ENCODE results near the gene MYO5A. TPM values are rescaled to one million over a fixed set of nuclear protein-coding genes. Genes with fewer than 3 reads are reported as not detected.

MYO5A gene
- total RNA-seq, 1 experiment from 2014 or later: 21.8 TPM

DNA sequence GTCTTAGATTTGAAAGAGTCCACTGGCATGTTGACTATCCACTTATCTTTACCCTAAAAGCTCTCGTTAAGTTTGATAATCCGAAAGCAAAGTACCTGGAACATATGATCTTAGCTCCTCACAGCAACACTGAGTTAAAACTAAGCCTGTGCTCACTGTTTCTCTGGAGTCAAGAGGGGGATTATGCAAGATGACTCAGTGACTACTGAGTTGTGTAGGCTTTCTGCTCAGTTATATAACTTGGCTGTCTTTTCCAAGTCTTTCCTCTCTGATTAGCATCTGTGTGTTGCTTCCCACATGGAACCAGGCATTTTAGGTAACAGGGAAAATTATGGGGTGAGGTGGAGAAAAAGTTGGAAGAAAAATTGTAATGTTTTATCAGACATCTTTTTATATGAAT lies 201.9 kb downstream of the MYO5A start:
- no peak overlapping the region for H3K14ac ChIP-seq (ENCODE audit: insufficient read depth, low read length)
- no peak overlapping the region for H3T11ph ChIP-seq (ENCODE audit: low read length)
- no peaks in the 10 kb centered on the region for H3K9me3 Mint-ChIP-seq
- no peak overlapping the region for H2BK20ac ChIP-seq (ENCODE audit: low read depth, low read length, poor library complexity, severe bottlenecking)
- no peak overlapping the region for H2BK5ac ChIP-seq (ENCODE audit: insufficient read length, low read length)
- H3K23ac ChIP-seq (ENCODE audit: insufficient read length, low read depth, low read length): no peak overlapping the region
- H4K91ac ChIP-seq (ENCODE audit: insufficient read length, low read depth, low read length): no peak overlapping the region
- no peaks in the 10 kb centered on the region for H3K9me3 ChIP-seq (ENCODE audit: control insufficient read depth, low read depth, low read length)
- H2BK15ac ChIP-seq (ENCODE audit: low read depth, low read length): no peak overlapping the region
- peaks cover 6 to 7% of the 10 kb centered on the region in 2 experiments; a peak in 3 of 4 replicates for H3K4me1 Mint-ChIP-seq
- H3K79me2 ChIP-seq (ENCODE audit: insufficient read depth, low read length): no peaks in the 10 kb centered on the region
- no peaks in the 10 kb centered on the region for H3K79me1 ChIP-seq (ENCODE audit: insufficient read depth, low read depth, low read length, poor library complexity, severe bottlenecking)
- H3K23me2 ChIP-seq (ENCODE audit: insufficient read length, low read depth, low read length, poor library complexity, severe bottlenecking): no peaks in the 10 kb centered on the region
- H3K27ac Mint-ChIP-seq: no peak overlapping the region
- no peak overlapping the region for H2BK120ac ChIP-seq (ENCODE audit: low read depth, low read length, poor library complexity, severe bottlenecking)
- H2BK12ac ChIP-seq (ENCODE audit: insufficient read length, low read depth, low read length): no peak overlapping the region
- H3K18ac ChIP-seq (ENCODE audit: insufficient read length, low read depth, low read length): no peak overlapping the region
- no peak overlapping the region for H4K5ac ChIP-seq (ENCODE audit: insufficient read length, low read depth, low read length)
- TF ChIP-seq, protein P1, sequence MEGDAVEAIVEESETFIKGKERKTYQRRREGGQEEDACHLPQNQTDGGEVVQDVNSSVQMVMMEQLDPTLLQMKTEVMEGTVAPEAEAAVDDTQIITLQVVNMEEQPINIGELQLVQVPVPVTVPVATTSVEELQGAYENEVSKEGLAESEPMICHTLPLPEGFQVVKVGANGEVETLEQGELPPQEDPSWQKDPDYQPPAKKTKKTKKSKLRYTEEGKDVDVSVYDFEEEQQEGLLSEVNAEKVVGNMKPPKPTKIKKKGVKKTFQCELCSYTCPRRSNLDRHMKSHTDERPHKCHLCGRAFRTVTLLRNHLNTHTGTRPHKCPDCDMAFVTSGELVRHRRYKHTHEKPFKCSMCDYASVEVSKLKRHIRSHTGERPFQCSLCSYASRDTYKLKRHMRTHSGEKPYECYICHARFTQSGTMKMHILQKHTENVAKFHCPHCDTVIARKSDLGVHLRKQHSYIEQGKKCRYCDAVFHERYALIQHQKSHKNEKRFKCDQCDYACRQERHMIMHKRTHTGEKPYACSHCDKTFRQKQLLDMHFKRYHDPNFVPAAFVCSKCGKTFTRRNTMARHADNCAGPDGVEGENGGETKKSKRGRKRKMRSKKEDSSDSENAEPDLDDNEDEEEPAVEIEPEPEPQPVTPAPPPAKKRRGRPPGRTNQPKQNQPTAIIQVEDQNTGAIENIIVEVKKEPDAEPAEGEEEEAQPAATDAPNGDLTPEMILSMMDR (conservative IDR thresholded peaks at IDR 0.05): no peak
- H2AFZ ChIP-seq (ENCODE audit: low read length): no peak overlapping the region
- H3K4me2 ChIP-seq (ENCODE audit: insufficient read depth, insufficient read length, low read length): no peak overlapping the region
- no peaks in the 10 kb centered on the region for H4K20me1 ChIP-seq (ENCODE audit: control insufficient read depth, insufficient read depth, insufficient read length)
- H3K56ac ChIP-seq (ENCODE audit: insufficient read length, low read depth, low read length): no peak overlapping the region
- no peak overlapping the region for H3K9ac ChIP-seq (ENCODE audit: extremely low read depth, insufficient read length, low read length)
- no peak overlapping the region for H3K4ac ChIP-seq (ENCODE audit: low read depth, low read length)
- no CpG with 5 or more reads among the region's 2 CpGs for WGBS (ENCODE audit: extremely low coverage, insufficient read length, low lambda C conversion rate)
- H3K36me3 Mint-ChIP-seq (ENCODE audit: insufficient read depth in 1 of 3, low read depth in 3 of 3): peaks cover 1 to 10% (median 6%) of the 10 kb centered on the region in 3 experiments; a peak in 5 of 7 replicates
- H3K27ac ChIP-seq (ENCODE audit: insufficient read length, low read depth, low read length): no peak overlapping the region
- H3K27me3 ChIP-seq (ENCODE audit: insufficient read depth, low read length): no peaks in the 10 kb centered on the region
- no peak overlapping the region for H3K4me3 Mint-ChIP-seq
- H3K27me3 Mint-ChIP-seq (ENCODE audit: low read depth): no peaks in the 10 kb centered on the region
- no peak overlapping the region for H4K8ac ChIP-seq (replicated peaks; ENCODE audit: insufficient read length, low read depth, low read length)
- DNase-seq: no peak
- H3K4me1 ChIP-seq (ENCODE audit: insufficient read depth, low read length): no peaks in the 10 kb centered on the region
- H2AK5ac ChIP-seq (ENCODE audit: insufficient read length, low read length): no peak overlapping the region
